Stimulated activated CD8-positive, alpha-beta memory T cell treated with anti-CD3 and anti-CD28 coated beads, Interleukin-12 subunit alpha, Interleukin-12 subunit beta, amount 100 ng/mL, for 24 hours (primary cell): ENCODE measurements around the gene HIPK3.
"Not testable (repeated sequence)": the region's sequence is repeated elsewhere in the genome, so short reads cannot be mapped to it uniquely, and the experiment has no call there.

Source experiments
- DNase-seq: peaks from one replicate; pipeline ENCODE4 v3.0.0-alpha.2; 2020; ENCODE audit errors: extremely low read depth

HIPK3 gene

DNA sequence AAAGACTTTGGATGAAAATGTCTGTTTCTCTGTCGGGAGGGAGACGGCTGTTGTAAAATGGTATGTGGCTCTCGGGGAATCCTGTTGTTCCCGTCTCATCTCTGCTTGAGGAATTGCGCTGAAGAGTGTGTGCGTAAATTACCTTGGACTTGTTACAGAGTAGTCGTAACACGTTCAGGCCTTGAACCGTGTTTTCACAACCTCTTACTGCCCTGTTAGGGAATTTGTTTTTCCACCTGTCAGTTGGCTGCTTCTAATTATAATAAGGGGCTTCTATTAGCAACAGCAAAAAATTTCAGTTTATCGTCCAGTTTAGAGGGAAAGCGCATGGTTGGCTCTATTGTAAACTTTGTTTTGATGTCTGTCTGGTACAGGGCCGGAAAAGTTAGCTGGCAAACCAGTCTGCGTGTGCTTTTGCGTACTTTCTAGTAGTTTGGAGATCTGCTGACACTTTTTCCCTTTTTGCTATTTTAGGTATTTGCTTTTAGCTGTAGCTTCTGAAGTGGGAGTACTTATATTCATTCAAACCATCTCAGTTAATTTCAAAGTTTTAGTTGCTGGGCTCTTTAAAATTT, 1.5 kb downstream of the HIPK3 start:
- no peak for DNase-seq

DNA sequence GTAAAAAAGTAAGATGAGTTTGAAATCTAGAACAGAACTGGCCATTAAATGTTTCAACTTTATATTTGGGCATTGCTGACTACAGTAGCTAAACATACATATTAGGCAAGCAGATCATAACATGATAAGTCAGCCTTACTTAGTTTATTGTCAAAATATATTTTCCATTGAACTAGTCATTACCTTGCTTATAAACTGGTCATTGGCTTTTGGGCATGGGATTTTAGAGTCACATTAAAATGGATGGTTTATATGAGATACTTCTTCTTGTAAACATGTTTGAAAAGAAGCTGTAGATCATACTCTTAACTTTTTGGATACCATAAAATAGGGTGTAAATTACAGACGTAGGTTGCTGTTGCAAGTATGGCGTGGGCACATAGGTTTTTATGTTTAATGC, 2.7 kb downstream of the HIPK3 start:
- DNase-seq = no peak

DNA sequence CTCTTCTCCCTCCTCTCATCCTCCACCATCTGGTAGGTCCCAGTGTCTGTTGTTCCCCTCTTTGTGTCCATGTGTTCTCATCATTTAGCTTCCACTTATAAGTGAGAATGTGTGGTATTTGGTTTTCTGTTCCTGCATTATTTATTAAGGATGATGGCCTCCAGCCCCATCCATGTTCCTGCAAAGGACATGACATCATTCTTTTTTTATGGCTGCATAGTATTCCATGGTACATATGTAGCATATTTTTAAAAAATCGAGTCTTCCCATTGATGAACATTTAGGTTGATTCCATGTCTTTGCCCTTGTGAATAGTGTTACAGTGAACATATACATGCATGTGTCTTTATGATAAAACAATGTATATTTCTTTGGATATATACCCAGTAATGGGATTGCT, 4.2 kb downstream of the HIPK3 start:
- DNase-seq = not testable (repeated sequence)

DNA sequence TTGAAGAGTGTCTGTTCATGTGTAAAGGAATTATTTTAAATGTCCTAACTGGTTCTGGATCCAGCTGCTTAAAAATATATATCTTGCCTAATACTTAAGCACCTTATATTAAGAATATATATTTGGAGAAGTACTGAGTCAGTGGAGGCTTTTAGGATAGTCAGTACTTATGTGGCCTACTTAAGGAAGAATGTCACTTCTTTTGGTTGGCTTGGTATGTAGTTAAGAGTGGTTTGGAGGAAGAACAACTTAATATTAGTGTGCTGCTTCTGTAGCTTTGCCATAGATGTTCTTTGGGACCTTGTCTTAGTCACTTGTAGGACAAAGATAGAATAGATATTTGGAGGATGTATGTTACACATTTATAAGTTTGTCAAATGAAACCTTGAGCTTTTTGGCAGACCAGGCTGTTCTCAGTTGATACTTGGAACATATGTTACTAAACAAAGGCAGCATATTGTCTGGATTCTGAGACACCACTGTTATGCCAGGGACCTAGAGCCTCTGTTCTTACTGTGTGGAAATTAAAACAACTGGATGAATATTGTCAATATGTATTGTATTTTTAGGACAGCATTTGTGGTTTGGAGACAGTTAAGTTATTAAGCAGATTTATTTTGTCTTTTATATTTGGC, 4.9 kb downstream of the HIPK3 start:
- no peak for DNase-seq

DNA sequence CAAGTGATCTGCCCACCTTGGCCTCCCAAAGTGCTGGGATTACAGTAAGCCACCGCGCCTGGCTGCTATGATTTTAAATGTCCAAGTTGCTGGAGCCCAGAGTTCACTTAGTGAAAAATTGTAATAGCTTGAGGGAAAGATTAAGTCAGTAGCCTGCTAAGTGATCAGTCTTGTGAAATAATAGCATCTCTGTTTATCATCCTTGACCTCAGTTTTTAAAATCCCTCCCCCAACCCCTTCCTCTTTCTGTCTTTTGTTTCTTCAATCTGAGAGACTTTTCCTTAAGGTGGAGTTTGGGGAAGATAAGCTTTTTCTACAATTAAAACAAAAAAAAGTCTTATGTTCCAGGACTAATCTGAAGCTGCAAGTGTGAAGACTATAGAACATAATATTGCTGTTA, 6.4 kb downstream of the HIPK3 start:
- DNase-seq = no peak

DNA sequence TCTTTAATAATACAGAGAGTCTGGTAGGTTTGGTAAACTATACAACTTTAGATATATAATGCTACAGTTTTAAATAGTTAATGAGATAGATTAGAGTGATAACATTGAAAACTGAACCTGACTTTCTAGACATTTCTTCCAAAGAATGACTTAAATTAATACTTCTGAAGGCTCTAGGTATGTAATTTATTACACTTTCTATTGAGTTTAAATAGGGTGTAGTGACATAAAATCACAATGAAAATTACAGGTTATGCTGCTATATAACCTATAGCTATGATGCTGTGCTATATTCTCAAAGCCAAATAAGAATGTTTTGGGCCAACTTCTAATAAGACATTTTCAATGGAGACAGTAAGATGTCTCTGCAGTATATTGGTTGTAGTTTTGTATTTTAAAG, 7.7 kb downstream of the HIPK3 start:
- no peak for DNase-seq

DNA sequence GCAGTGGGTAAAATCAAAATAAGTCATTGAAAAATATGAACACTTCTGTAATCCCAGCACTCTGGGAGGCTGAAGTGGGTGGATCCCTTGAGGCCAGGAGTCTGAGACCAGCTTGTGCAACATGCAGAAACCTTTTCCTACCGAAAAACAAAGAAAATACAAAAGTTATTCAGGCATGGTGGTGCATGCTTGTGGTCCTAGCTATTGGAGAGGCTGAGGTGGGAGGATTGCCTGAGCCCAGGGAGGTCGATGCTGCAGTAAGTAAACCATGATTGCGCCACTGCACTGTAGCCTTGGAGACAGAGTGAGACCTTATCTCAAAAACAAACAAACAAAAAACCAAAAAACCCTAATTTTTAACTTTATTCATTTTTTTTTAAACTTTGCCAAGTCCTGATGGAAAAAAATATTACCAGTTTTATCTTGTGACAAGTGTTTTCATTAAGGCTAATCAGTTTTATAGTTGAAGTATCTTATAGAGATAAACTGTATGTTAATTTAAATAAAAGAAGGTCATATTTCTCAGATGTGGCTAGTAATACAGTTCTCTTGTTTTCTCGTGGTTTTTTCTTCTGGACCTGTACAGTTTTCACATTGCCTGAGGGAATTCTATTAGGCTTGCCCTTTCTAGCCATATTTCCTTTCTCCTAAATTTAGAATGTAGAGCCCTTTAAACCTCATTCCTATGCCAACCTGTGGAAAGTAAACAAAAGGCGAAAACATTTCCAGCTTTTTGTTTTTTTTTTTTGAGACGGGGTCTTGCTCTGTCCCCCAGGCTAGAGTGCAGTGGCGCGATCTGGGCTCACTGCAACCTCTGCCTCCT, 9.4 kb downstream of the HIPK3 start:
- DNase-seq = no peak

DNA sequence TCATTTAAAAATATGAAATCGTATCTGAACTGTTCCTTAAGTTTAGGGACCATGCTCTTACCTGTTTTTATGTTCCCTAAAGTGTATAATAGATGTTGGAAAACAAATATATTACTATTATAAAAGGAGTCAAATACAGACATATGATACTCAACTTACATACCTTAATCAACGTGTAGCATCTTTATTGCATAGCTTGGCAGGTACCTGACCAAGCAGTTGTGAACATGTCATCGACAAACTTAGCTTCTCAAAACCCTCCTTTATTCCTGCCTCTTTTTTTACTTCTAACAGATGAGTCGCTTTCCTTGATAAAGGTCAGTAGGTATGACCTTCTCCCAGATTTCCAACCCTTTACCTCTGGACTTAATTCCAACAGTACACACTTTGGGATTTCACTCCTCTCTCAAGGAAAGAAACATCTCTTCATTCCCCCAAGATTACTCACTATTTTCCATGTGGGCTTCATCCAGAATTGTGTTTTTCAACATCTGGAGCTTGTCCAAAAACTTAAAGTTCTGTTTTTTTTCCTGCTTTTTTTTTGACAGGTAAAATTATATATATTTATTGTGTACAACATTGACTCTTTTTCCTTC, 11.9 kb downstream of the HIPK3 start:
- no peak for DNase-seq

DNA sequence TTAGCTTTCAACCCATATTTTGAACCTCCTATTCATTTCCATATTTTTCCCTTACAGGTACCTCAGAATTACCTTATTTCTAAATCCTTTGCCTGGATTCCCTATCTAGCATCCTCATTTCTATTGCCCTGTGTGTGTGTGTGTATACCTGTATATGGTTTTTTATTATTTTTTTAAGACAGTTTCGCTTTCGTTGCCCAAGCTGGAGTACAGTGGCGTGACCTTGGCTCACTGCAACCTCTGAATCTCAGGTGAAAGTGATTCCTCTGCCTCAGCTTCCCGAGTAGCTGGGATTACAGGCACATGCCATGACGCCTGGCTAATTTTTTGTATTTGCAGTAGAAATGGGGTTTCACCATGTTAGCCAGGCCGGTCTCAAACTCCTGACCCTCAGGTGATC, 12.6 kb downstream of the HIPK3 start:
- no peak for DNase-seq

DNA sequence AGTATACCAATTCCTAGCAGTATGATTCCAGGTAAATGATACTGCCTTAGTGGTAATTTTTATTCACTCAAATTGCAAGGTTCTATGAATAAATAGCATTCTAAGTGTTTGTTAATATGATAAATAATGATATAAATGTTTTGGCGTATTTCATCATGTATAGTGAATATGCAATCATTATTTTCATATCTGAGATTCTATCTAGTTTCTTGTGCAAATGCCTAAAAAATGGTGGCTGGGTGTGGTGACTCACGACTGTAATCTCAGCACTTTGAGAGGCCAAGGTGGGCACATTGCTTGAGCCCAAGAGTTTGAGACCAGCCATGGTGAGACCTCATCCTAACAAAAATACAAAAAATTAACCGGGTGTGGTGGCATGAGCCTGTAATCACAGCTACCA, 13.9 kb downstream of the HIPK3 start:
- DNase-seq = no peak

DNA sequence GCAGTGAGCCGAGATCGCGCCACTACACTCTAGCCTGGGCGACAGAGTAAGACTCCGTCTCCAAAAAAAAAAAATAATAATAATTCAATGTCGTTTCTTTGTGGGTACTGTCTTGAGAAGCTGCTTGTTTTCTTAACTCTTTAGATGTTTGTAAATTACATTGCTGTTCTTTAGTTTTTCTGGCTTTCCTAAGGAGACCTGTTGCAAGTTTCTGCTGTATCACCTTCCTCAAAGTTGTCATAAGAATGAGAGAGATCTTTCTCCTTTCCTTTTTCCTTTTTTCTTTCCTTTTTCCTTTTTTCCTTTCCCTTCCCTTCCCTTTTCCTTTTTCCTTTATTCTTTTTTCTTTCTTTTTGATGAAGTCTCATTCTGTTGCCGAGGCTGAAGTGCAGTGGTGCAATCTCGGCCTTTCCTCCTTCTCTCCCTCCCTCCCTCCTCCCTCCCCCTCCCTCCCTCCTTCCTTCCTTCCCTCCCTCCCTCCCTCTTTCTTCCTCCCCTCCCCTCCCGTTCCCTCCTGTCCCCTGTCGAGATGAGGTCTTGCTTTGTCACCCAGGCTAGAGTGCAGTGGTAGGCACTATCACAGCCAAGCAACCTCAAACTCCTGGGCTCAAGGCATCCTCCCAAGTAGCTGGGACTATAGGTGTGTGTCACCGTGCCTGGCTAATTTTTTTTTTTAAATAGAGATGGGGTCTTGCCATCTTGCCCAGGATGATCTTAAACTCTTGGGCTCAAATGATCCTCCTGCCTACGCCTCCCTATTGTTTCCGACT, 15.3 kb downstream of the HIPK3 start:
- no peak for DNase-seq

DNA sequence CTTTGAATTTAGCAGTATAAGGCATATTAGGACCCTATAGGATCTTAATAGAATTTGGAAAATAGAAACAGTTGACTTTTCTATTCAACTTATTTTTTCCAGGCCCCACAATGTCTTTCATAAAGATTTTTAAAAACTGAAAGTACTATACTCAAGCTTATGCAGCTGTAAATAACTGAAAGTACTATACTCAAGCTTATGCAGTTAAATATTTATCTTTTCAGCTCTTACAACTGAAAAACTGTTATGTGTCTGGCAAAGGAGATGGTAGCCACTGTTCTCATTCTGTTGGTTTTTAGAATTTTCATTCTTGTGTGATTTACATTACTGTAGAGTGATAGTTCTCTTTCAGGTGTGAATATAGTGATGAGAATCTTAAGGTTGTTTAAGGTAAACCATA, 16.5 kb downstream of the HIPK3 start:
- no peak for DNase-seq

DNA sequence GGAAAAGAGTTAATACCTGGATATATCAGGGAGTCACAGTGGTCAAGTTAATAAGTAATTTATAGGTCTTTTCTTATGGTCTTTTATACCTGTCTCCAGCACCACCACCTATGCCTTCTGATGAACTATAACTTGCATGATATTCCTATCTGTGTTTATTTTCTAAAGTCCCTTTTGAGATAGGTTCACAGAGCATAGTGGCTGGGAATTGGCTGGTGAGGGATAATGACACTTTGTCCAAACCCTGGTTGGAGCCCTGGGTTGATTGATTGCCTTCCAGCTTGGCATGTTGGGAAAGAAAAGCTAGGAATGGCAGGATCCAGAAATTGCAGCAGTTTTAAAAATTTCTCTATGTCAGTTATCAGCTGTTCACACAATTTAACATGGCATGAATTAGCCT, 23.2 kb downstream of the HIPK3 start:
- no peak for DNase-seq

DNA sequence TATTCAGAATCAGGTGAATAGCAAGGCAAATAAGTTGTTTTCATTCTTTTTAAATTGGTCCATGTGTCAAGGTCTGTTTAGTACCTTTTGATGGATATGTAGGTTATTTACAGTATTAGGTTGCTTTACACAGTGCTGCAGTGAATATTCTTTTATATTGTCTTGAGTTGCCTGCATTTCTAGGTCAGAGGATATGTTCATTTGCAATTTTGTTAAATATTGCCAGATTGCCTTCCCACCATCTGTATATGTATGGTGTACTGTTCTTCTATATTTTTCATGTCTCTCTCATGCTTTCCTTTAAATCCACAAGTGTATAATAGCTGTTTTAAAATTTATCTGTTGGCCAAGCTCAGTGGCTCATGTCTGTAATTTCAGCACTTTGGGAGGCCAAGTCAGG, 24.6 kb downstream of the HIPK3 start:
- DNase-seq = no peak

DNA sequence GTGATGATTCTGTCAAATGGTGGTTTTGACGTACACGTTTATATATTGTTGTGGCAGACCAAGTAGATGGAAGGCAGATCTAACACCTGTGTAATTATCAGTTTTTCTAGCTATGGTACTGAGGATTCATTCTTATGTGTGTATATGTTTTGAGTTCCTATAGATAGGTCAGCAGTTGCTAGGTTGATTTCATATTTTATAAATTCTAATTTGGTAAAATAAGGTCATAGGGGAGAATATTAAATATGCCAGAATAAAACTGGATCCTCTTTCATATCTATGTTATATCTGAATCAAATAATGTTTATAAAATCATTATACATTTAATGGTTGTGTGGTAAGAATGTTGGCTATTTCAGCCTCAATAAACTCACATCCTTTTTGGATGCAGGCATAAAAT, 27.6 kb downstream of the HIPK3 start:
- DNase-seq = no peak

DNA sequence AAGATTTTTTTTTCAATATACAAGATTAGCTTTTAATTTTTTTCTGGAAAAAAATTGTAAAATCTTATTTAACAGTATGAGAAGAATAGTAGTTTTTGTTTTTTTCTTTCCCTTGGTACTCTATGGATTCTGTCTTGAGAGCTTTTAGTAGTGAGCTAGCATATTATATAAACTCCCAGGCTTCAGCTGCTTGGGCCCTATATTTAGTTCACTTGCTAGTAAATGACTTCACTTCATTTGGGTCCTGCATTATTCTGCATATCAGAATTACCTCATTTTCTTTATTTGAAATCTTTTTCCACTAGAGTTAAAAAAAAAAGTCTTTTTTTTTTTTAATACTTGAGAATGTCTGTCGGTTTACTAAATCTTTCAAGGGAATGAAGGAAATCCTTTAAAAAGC, 33.1 kb downstream of the HIPK3 start:
- DNase-seq = no peak

DNA sequence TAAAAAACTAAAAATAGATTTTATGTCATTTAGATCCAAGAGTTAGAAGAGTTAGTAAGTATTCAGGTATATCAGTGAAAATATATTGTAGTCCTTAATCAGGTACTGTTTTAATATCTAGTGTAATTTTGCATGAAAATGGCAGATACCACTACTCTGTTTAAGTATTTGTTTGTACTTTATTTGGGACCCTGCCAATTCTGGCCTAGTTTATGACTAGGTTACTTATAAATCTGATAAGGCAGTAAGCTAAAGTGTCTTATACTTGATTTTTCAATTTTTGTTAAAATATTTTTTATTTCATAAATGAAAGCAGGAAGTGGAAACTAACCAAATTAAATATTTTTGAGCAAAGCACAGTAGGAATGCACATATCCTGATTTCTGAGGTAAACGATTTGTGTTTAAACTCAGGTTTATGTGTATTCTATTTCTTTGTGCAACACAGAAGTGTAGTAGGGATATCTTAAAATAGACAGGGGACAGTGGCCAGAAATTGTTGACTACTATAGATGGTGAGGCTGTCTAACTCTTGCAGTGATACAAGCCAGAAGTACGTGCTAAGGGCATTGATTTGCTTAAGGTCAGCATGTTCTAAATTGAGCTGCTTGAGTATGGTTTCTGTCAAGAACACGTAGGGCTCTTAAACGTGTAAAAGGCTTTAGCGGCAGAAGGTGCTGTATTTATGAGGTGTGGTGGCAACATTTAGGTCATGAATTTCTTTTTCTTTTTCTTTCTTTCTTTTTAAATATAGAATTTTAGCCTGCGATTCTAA, 34.0 kb downstream of the HIPK3 start:
- DNase-seq = no peak

DNA sequence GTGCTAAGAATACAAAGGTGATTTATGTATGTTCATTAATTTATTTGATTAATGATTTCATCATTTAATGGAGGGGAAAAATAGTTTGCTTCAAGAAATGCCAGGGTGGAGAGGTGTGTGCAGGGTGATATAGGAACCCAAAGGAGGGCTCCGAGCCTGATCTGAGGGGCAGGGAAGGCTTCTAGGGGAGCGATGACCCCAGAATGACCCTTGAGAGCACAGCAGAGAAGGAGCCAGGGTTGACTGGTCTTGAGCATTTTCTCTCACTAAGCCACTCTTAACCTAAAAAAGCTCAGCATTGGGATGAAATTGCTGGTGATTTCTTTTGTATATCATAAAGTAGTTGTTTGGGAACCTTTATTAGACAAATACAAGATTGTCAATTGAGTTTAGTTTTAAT, 35.1 kb downstream of the HIPK3 start:
- DNase-seq = no peak

DNA sequence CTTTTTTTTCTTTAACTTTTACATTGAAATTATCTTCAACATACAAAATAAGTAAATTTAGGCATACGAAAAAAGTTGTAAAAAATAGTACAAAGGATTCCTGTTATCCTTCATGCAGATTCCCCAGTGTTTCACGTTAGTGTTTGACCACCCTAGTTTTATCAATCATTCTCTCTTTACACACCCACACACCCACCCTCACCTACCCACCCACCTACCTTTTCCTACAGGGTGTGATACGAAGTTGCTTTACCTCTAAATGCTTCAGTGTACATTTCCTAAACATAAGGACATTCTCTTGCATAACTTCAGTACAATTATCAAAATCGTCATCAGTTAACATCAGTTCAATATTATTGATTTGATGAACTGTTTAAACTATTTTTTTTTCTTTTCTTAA, 37.0 kb downstream of the HIPK3 start:
- DNase-seq = no peak

DNA sequence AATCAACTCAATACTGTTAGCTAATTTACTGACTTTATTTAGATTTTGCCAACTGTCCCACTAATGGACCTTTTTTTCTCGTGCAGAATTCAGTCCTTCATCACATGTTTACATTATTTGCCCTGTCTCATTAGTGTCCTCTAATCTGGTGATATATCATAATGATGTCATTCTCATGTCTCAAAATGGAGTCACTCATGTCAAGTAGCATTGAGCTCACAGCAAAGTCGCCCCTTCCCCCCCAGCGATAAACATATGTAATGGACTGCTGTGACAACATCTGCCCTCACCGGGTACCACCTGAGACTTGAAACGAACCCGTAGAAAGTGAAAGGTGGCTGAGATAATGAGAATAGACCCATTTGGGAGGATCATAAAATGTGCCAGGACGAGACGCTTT, 37.6 kb downstream of the HIPK3 start:
- no peak for DNase-seq

DNA sequence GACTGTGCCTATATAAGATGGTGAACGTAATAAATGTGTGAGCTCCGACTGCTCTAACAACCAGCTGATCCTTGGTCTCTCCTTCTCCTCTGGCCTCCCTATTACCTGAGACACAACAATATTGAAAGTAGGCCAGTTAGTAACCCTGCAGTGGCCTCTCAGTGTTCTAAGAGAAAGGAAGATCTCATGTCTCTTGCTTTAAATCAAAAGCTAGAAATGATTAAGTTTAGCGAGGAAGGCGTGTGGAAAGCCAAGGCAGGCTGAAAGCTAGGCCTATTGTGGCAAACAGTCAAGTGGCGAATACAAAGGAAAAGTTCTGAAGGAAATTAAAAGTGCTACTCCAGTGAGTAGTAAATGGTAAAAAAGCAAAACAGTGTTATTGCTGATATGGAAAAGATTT, 39.5 kb downstream of the HIPK3 start:
- DNase-seq = no peak
